Activated T-helper 2 cell treated with anti-CD3 and anti-CD28 coated beads, Interferon-gamma antibody, Interleukin-2, Interleukin-4, amounts not matched to agents 10 μg/mL and 5 μg/mL and 100 μg/mL, durations not matched to agents 14 hours and 24 hours and 36 hours (primary cell): ENCODE data around the gene HAS3. TPM values are rescaled to one million over a fixed set of nuclear protein-coding genes. Genes with fewer than 3 reads are reported as not detected.
"Not testable (repeated sequence)": the region's sequence is repeated elsewhere in the genome, so short reads cannot be mapped to it uniquely, and the experiment has no call there.

Experiments
- DNase-seq: peaks from one replicate; pipeline ENCODE4 v3.0.0; 2021; ENCODE audit warnings: low spot score
- H3K27ac Mint-ChIP-seq: one replicate; pipeline ENCODE4 v1.8.0; 2021; ENCODE audit warnings: mixed read lengths
- H3K27me3 Mint-ChIP-seq: one replicate; pipeline ENCODE4 v1.8.0; 2021; ENCODE audit warnings: low read depth, mixed read lengths
- H3K36me3 Mint-ChIP-seq: one replicate; pipeline ENCODE4 v1.8.0; 2021; ENCODE audit warnings: low read depth, mixed read lengths
- H3K4me1 Mint-ChIP-seq: one replicate; pipeline ENCODE4 v1.8.0; 2021; ENCODE audit warnings: low read depth, mixed read lengths
- H3K4me3 Mint-ChIP-seq: one replicate; pipeline ENCODE4 v1.8.0; 2021; ENCODE audit warnings: low read depth, mild to moderate bottlenecking, moderate library complexity, mixed read lengths
- H3K9me3 Mint-ChIP-seq: one replicate; pipeline ENCODE4 v1.8.0; 2021; ENCODE audit warnings: mixed read lengths
- intact Hi-C: fragments of 100-400 bp; cut with micrococcal nuclease; formaldehyde crosslinking; loops from one replicate; pipeline ENCODE4 v1.15.1; 2023
- total RNA-seq: library from RNA; stranded (reverse); gene quantifications from 2 replicates; pipeline ENCODE4 v1.2.3, GENCODE V29; 2022

Gene HAS3
- total RNA-seq, 1 donor from 2014 or later = 1.1 TPM

DNA sequence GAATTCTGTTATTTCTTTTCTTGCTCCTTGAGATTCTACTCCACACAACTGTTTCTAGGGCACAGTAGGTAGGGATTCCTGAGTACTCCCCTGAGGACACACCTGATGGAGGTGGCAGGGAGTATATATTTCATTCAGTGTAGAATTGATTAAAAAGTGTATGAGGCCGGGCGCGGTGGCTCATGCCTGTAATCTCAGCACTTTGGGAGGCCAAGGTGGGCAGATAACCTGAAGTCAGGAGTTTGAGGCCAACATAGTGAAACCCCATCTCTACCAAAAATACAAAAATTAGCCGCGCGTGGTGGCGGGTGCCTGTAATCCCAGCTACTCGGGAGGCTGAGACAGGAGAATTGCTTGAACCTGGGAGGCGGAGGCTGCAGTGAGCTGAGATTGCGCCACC, 21.3 kb downstream of the HAS3 start:
- peaks cover 23% of the 10 kb centered on the region for H3K4me1 Mint-ChIP-seq
- not testable (repeated sequence) for H3K27ac Mint-ChIP-seq, H3K4me3 Mint-ChIP-seq, H3K9me3 Mint-ChIP-seq, DNase-seq, H3K27me3 Mint-ChIP-seq
- H3K36me3 Mint-ChIP-seq = peaks cover 31% of the 10 kb centered on the region
- intact Hi-C loops = loop anchor here (10.0 kb wide), 1 partner anchor 422 kb away; no protein-coding TSS in a partner anchor

DNA sequence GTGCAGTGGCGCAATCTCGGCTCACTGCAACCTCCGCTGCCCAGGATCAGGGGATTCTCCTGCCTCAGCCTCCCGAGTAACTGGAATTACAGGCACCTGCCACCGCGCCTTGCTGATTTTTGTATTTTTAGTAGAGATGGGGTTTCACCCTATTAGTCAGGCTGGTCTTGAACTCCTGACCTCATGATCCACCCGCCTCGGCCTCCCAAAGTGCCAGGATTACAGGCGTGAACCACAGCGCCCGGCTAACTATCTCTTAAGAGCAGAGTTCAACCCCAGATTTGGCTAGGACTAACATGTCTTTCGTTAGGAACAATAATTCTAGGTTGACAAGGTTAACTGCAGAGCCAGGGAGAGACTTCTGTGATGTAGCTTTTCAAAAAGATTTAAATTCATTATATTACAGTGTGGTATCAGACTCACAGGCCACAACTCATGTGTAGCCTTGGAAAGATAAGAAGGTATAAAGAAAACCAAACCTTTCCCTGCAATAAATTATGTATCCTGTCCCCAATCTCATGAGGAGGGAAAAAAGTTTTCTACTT, 22.6 kb downstream of the HAS3 start:
- H3K27me3 Mint-ChIP-seq = no peaks in the 10 kb centered on the region
- H3K4me3 Mint-ChIP-seq = no peak overlapping the region
- H3K9me3 Mint-ChIP-seq = no peaks in the 10 kb centered on the region
- no peak overlapping the region for H3K27ac Mint-ChIP-seq
- H3K36me3 Mint-ChIP-seq = peaks cover 33% of the 10 kb centered on the region
- no peak for DNase-seq
- peaks cover 24% of the 10 kb centered on the region for H3K4me1 Mint-ChIP-seq
- intact Hi-C loops = loop anchor here (10.0 kb wide), 1 partner anchor 423 kb away; no protein-coding TSS in a partner anchor

- no peaks in the 10 kb centered on the region for H3K27me3 Mint-ChIP-seq
- no peak overlapping the region for H3K27ac Mint-ChIP-seq
- peak overlapping the region; percentile 97 for H3K4me3 Mint-ChIP-seq
- H3K4me1 Mint-ChIP-seq = peaks cover 36% of the 10 kb centered on the region
- peaks cover 46% of the 10 kb centered on the region for H3K36me3 Mint-ChIP-seq
- no peak for DNase-seq
- intact Hi-C loops = loop anchor here (5.0 kb wide), 1 partner anchor 57 kb away; the partner anchor contains the start of gene SNTB2
- no peaks in the 10 kb centered on the region for H3K9me3 Mint-ChIP-seq
Observed at GRCh38 chr16:69130461-69130860, 25.0 kb downstream of the HAS3 start.

GRCh38 chr16:69131167-69131838, 25.9 kb downstream of the HAS3 start:
- Mint-ChIP-seq H3K9me3 (no peaks in the 10 kb centered on the region), H3K4me3 (peak overlapping the region; percentile 97), H3K36me3 (peaks cover 49% of the 10 kb centered on the region), H3K27me3 (no peaks in the 10 kb centered on the region), H3K4me1 (peaks cover 38% of the 10 kb centered on the region), H3K27ac (peak overlapping the region; percentile 89)
- intact Hi-C loops = loop anchor here (5.0 kb wide), 1 partner anchor 56 kb away; the partner anchor contains the start of gene SNTB2
- DNase-seq = no peak

GRCh38 chr16:69131839-69132423, 26.5 kb downstream of the HAS3 start:
- Mint-ChIP-seq H3K27me3 (no peaks in the 10 kb centered on the region), H3K36me3 (peaks cover 54% of the 10 kb centered on the region), H3K4me1 (peaks cover 44% of the 10 kb centered on the region), H3K9me3 (no peaks in the 10 kb centered on the region), H3K4me3 (peak overlapping the region; percentile 97), H3K27ac (peak overlapping the region; percentile 89)
- DNase-seq = peak; percentile 62
- intact Hi-C loops = loop anchor here (2.0 to 5.0 kb wide), 2 partner anchors 55 to 289 kb away; partner anchors contain the start of genes SNTB2 and TANGO6

- peaks cover 44% of the 10 kb centered on the region for H3K4me1 Mint-ChIP-seq
- peak within 1 kb of the TSS; percentile 97 for H3K4me3 Mint-ChIP-seq
- no peaks in the 10 kb centered on the region for H3K9me3 Mint-ChIP-seq
- peak; percentile 86 for DNase-seq
- H3K36me3 Mint-ChIP-seq = peaks cover 54% of the 10 kb centered on the region
- intact Hi-C loops = loop anchor here (1.0 to 5.0 kb wide), 3 partner anchors 34 to 290 kb away; partner anchors contain the start of genes SNTB2 and TANGO6
- H3K27ac Mint-ChIP-seq = peak within 1 kb of the TSS; percentile 89
- H3K27me3 Mint-ChIP-seq = no peaks in the 10 kb centered on the region
Observed at GRCh38 chr16:69132424-69133252, 27.2 kb downstream of the HAS3 start, which contains the start of the genes CHTF8 and UTP4. Gene CHTF8, minus strand, starts transcription at chr16:69132588. Its CDS starts 11,130 bp downstream, at chr16:69121458. Gene UTP4, plus strand, starts transcription at chr16:69132649. Its CDS starts 811 bp downstream, at chr16:69133460.

DNA sequence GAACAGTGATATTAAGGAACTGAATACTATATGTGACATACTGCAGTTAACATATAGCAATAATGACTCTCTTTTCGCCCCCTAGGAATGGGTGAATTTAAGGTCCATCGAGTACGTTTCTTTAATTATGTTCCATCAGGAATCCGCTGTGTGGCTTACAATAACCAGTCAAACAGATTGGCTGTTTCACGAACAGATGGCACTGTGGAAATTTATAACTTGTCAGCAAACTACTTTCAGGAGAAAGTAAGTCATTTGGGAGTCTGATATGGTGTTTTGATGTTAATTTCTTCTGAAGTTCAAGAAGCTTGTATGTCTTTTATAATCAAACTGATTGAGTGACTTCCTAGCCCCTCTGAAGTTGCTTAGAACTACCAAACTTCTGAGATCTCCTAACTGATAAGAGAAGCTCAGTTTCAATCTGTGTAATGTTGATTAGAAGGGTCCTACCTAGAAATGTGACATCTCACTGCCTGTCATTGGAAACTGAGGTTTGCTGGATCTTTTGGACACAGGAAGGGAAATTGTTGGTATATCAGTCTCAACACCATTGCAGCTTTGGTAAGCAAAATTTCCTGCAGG, 28.0 kb downstream of the HAS3 start:
- Mint-ChIP-seq H3K9me3 (no peaks in the 10 kb centered on the region), H3K4me1 (peaks cover 44% of the 10 kb centered on the region), H3K27me3 (no peaks in the 10 kb centered on the region), H3K4me3 (peak overlapping the region; percentile 94), H3K36me3 (peaks cover 60% of the 10 kb centered on the region), H3K27ac (peak overlapping the region; percentile 17)
- DNase-seq = no peak
- intact Hi-C loops = loop anchor here (1.0 to 5.0 kb wide), 3 partner anchors 33 to 291 kb away; partner anchors contain the start of genes SNTB2 and TANGO6

- Mint-ChIP-seq H3K9me3 (no peaks in the 10 kb centered on the region), H3K36me3 (peaks cover 84% of the 10 kb centered on the region)
Observed at GRCh38 chr16:69138608-69139007, 33.2 kb downstream of the HAS3 start.

GRCh38 chr16:69139464-69139863, 34.0 kb downstream of the HAS3 start:
- H3K9me3 Mint-ChIP-seq, H3K27me3 Mint-ChIP-seq, DNase-seq, H3K27ac Mint-ChIP-seq, H3K4me3 Mint-ChIP-seq, intact Hi-C loops: not testable (repeated sequence)
- Mint-ChIP-seq H3K4me1 (peaks cover 25% of the 10 kb centered on the region), H3K36me3 (peaks cover 80% of the 10 kb centered on the region)

More at GRCh38 chr16:69138608-69139007, 33.2 kb downstream of the HAS3 start:
- H3K27me3 Mint-ChIP-seq = no peaks in the 10 kb centered on the region
- H3K4me1 Mint-ChIP-seq = peaks cover 33% of the 10 kb centered on the region
- intact Hi-C loops = no loop called here
- H3K27ac Mint-ChIP-seq = no peak overlapping the region
- H3K4me3 Mint-ChIP-seq = no peak overlapping the region
- DNase-seq = no peak

DNA sequence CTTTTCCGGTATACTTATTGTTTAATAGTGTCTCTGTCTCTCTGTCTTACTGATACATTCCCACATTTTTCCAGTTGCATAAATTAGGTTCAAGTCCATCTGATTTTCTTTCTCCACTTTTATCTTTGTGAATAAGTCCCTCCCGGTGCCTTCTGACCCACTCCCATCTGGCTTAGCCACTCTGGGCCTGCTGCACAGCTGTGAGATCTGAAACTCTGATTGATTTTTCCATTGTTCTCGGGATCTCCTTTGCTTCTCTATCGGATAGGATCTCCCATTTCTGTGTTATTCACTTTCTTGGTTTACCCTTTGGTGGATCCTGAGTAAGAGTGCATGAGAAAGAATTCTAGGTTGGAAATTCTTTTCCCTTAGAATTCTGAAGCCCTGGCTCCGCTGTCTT, 35.6 kb downstream of the HAS3 start:
- Mint-ChIP-seq H3K27ac (no peak overlapping the region), H3K27me3 (no peaks in the 10 kb centered on the region), H3K4me3 (no peak overlapping the region), H3K36me3 (peaks cover 81% of the 10 kb centered on the region), H3K4me1 (peaks cover 19% of the 10 kb centered on the region), H3K9me3 (no peaks in the 10 kb centered on the region)
- no peak for DNase-seq
- intact Hi-C loops = no loop called here

GRCh38 chr16:69141936-69142335, 36.5 kb downstream of the HAS3 start:
- no peak overlapping the region for H3K27ac Mint-ChIP-seq
- no peaks in the 10 kb centered on the region for H3K9me3 Mint-ChIP-seq
- intact Hi-C loops = no loop called here
- H3K36me3 Mint-ChIP-seq = peaks cover 78% of the 10 kb centered on the region
- no peak overlapping the region for H3K4me3 Mint-ChIP-seq
- DNase-seq = no peak
- H3K27me3 Mint-ChIP-seq = no peaks in the 10 kb centered on the region
- H3K4me1 Mint-ChIP-seq = peaks cover 15% of the 10 kb centered on the region

GRCh38 chr16:69143116-69143515, 37.7 kb downstream of the HAS3 start:
- H3K4me1 Mint-ChIP-seq = peaks cover 12% of the 10 kb centered on the region
- H3K27ac Mint-ChIP-seq = no peak overlapping the region
- intact Hi-C loops = no loop called here
- no peak for DNase-seq
- peaks cover 74% of the 10 kb centered on the region for H3K36me3 Mint-ChIP-seq
- H3K27me3 Mint-ChIP-seq = no peaks in the 10 kb centered on the region
- no peak overlapping the region for H3K4me3 Mint-ChIP-seq
- H3K9me3 Mint-ChIP-seq = no peaks in the 10 kb centered on the region
